GM06990 (cell line): ENCODE measurements around the gene KRTDAP.

Source experiments
- DNase-seq: peaks from one replicate; pipeline ENCODE4 v3.0.0-alpha.2; 2011; ENCODE audit not compliant: insufficient read length; ENCODE audit errors: extremely low read depth
- H3K27me3 ChIP-seq: replicated peaks from 2 replicates; pipeline ENCODE4 v1.6.0; 2011; ENCODE audit warnings: low read length; ENCODE audit not compliant: control insufficient read depth, insufficient read depth
- H3K36me3 ChIP-seq: 2 replicates; pipeline ENCODE4 v1.5.1; 2011; ENCODE audit warnings: low read length; ENCODE audit not compliant: control insufficient read depth, insufficient read depth
- H3K4me3 ChIP-seq: replicated peaks from 2 replicates; pipeline ENCODE4 v1.5.1; 2011; ENCODE audit warnings: low read depth, mild to moderate bottlenecking, control low read depth, low read length
- TF ChIP-seq, protein P1 (sequence below): IDR thresholded peaks from 2 replicates; pipeline ENCODE4 v1.5.1; 2011; ENCODE audit warnings: low read length, control low read depth, mild to moderate bottlenecking, inconsistent platforms; ENCODE audit not compliant: insufficient read depth, poor library complexity, severe bottlenecking

The KRTDAP gene

GRCh38 chr19:35533201-35533821, 43.0 kb upstream of the KRTDAP start, which contains the start of gene GAPDHS:
Gene GAPDHS (plus strand): TSS chr19:35533456. CDS start chr19:35533528, 72 bp downstream.
- Histone ChIP-seq H3K4me3 (no peak within 1 kb of the TSS), H3K27me3 (peaks cover 1% of the 10 kb centered on the region), H3K36me3 (no peaks in the 10 kb centered on the region)
- TF ChIP-seq, protein P1, sequence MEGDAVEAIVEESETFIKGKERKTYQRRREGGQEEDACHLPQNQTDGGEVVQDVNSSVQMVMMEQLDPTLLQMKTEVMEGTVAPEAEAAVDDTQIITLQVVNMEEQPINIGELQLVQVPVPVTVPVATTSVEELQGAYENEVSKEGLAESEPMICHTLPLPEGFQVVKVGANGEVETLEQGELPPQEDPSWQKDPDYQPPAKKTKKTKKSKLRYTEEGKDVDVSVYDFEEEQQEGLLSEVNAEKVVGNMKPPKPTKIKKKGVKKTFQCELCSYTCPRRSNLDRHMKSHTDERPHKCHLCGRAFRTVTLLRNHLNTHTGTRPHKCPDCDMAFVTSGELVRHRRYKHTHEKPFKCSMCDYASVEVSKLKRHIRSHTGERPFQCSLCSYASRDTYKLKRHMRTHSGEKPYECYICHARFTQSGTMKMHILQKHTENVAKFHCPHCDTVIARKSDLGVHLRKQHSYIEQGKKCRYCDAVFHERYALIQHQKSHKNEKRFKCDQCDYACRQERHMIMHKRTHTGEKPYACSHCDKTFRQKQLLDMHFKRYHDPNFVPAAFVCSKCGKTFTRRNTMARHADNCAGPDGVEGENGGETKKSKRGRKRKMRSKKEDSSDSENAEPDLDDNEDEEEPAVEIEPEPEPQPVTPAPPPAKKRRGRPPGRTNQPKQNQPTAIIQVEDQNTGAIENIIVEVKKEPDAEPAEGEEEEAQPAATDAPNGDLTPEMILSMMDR, result no peak
- DNase-seq, result no peak

DNA sequence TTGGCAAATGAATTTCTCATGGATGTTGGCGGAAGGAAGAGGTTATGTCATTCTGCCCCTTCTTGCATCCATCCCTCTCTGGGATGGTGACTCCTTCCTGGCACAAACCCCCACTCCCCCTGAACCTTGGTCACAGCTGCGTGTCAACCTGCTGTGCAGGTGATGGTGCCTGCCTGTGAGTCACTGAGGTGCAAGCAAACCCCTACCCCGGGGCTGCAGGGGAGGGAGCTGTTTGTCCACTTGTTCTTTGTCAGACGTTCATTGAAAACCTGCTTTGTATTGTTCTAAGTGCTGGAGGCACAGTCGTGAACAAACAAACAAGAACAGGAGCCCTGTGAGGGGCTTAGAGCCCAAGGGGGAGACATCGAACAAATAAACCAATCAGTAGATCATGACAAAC, 41.0 kb upstream of the KRTDAP start:
- no peaks in the 10 kb centered on the region for H3K36me3 ChIP-seq

GRCh38 chr19:35529241-35530218, 39.3 kb upstream of the KRTDAP start:
- no peak for DNase-seq
- TF ChIP-seq, protein P1, result no peak
- H3K27me3 ChIP-seq, result peaks cover 1% of the 10 kb centered on the region

More for the DNA sequence above, 41.0 kb upstream of the KRTDAP start:
- H3K4me3 ChIP-seq, result no peak overlapping the region
- peaks cover 1% of the 10 kb centered on the region for H3K27me3 ChIP-seq
- TF ChIP-seq, protein P1, result no peak
- DNase-seq, result no peak

GRCh38 chr19:35528218-35529038, 38.2 kb upstream of the KRTDAP start, which contains the start of gene SBSN:
Gene SBSN (minus strand): TSS chr19:35528311. CDS start chr19:35528281, 30 bp downstream.
- no peak within 1 kb of the TSS for H3K4me3 ChIP-seq
- H3K36me3 ChIP-seq, result no peaks in the 10 kb centered on the region
- TF ChIP-seq, protein P1, result no peak
- H3K27me3 ChIP-seq, result peaks cover 1% of the 10 kb centered on the region
- no peak for DNase-seq

More at GRCh38 chr19:35529241-35530218, 39.3 kb upstream of the KRTDAP start:
- Histone ChIP-seq H3K36me3 (no peaks in the 10 kb centered on the region), H3K4me3 (no peak overlapping the region)

DNA sequence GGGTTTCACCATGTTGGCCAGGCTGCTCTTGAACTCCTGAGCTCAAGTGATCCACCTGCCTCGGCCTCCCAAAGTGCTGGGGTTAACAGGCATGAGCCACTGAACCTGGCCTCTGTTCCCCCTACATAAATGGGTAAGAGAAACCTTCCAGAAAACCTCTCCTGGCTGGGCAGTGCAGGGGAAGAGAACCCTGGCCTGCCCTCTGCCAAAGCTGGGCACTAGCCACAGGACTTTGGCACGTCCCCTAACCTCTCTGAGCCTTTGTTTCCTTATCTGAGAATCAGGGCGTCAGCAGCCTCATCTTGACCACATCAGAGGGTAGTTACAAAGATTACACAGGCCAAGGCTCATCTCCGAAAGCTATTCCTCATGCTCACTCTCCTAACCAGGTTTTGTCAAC, 35.6 kb upstream of the KRTDAP start:
- peaks cover 1% of the 10 kb centered on the region for H3K27me3 ChIP-seq
- H3K36me3 ChIP-seq, result no peaks in the 10 kb centered on the region
- DNase-seq, result no peak
- TF ChIP-seq, protein P1, result no peak
- H3K4me3 ChIP-seq, result no peak overlapping the region
